ENCODE measurements around the gene CORO6. TPM values are rescaled to one million over a fixed set of nuclear protein-coding genes. Genes with fewer than 3 reads are reported as not detected.
"Not testable (repeated sequence)": the region's sequence is repeated elsewhere in the genome, so short reads cannot be mapped to it uniquely, and the experiment has no call there.

CORO6 gene
- total RNA-seq, 4 donors from 2014 or later = 2.0 to 39.9 (median 6.5) TPM

- 41 to 82% methylated on average over 1 of the region's 1 CpG for WGBS, 2 donors
- TF ChIP-seq POLR2A (IDR thresholded peaks at IDR 0.05) (no peak), CTCF (IDR thresholded peaks at IDR 0.05) (no peak)
- Histone ChIP-seq H3K36me3 (peaks cover 0 to 46% (median 0%) of the 10 kb centered on the region in 3 donors), H3K27ac (peak overlapping the region in 1 of 4 donors; percentile 16), H3K27me3 (no peaks in the 10 kb centered on the region), H3K4me3 (no peak overlapping the region), H3K4me1 (peaks cover 0 to 5% (median 0%) of the 10 kb centered on the region in 3 donors), H3K9me3 (no peaks in the 10 kb centered on the region)
- DNase-seq = no peak
- intact Hi-C loops (cut with DNase I) = no loop called here
Observed at GRCh38 chr17:29653995-29654714, 31.4 kb upstream of the CORO6 start.

GRCh38 chr17:29652976-29653375 is 30.3 kb upstream of the CORO6 start:
- Histone ChIP-seq H3K4me3 (no peak overlapping the region), H3K27me3 (no peaks in the 10 kb centered on the region), H3K27ac (no peak overlapping the region), H3K4me1 (peaks cover 0 to 5% (median 0%) of the 10 kb centered on the region in 3 donors), H3K36me3 (peaks cover 0 to 50% (median 0%) of the 10 kb centered on the region in 3 donors), H3K9me3 (no peaks in the 10 kb centered on the region)
- intact Hi-C loops (cut with DNase I) = no loop called here
- DNase-seq = no peak
- TF ChIP-seq POLR2A (IDR thresholded peaks at IDR 0.05) = no peak

- H3K4me3 ChIP-seq; H3K27ac ChIP-seq; H3K9me3 ChIP-seq; DNase-seq; H3K4me1 ChIP-seq; intact Hi-C loops (cut with DNase I); H3K27me3 ChIP-seq: not testable (repeated sequence)
- peaks cover 0 to 57% (median 0%) of the 10 kb centered on the region in 3 donors for H3K36me3 ChIP-seq
- 89 to 93% methylated on average over 7 of the region's 7 CpGs for WGBS, 2 donors
Observed at GRCh38 chr17:29651913-29652312, 29.2 kb upstream of the CORO6 start.

- Histone ChIP-seq H3K4me3 (no peak overlapping the region), H3K27ac (no peak overlapping the region), H3K27me3 (no peaks in the 10 kb centered on the region), H3K4me1 (peaks cover 0 to 20% (median 11%) of the 10 kb centered on the region in 3 donors), H3K36me3 (peaks cover 0 to 46% (median 0%) of the 10 kb centered on the region in 3 donors), H3K9me3 (no peaks in the 10 kb centered on the region)
- 89 to 93% methylated on average over 4 of the region's 4 CpGs for WGBS, 2 donors
- intact Hi-C loops (cut with DNase I) = no loop called here
- TF ChIP-seq POLR2A (IDR thresholded peaks at IDR 0.05) (no peak), CTCF (IDR thresholded peaks at IDR 0.05) (no peak)
- DNase-seq = no peak
Observed at GRCh38 chr17:29650396-29650795, 27.7 kb upstream of the CORO6 start.

- no peaks in the 10 kb centered on the region for H3K9me3 ChIP-seq
- H3K4me1 ChIP-seq = peaks cover 2 to 31% (median 19%) of the 10 kb centered on the region in 3 donors
- no peaks in the 10 kb centered on the region for H3K27me3 ChIP-seq
- TF ChIP-seq POLR2A (IDR thresholded peaks at IDR 0.05) (no peak), CTCF (IDR thresholded peaks at IDR 0.05) (no peak)
- H3K27ac ChIP-seq = no peak overlapping the region
- intact Hi-C loops (cut with DNase I) = no loop called here
- 97% methylated on average over 5 of the region's 5 CpGs for WGBS, 2 donors
- no peak overlapping the region for H3K4me3 ChIP-seq
- no peak for DNase-seq
- H3K36me3 ChIP-seq = peaks cover 0 to 36% (median 0%) of the 10 kb centered on the region in 3 donors
Observed at GRCh38 chr17:29649359-29649758, 26.6 kb upstream of the CORO6 start.

GRCh38 chr17:29648005-29648404 is 25.3 kb upstream of the CORO6 start:
- H3K9me3 ChIP-seq = no peaks in the 10 kb centered on the region
- peak overlapping the region in 1 of 4 donors; percentile 88 for H3K27ac ChIP-seq
- H3K4me1 ChIP-seq = peaks cover 5 to 39% (median 19%) of the 10 kb centered on the region in 3 donors
- no peaks in the 10 kb centered on the region for H3K27me3 ChIP-seq
- no peak for DNase-seq
- TF ChIP-seq CTCF (IDR thresholded peaks at IDR 0.05) (no peak), POLR2A (IDR thresholded peaks at IDR 0.05) (no peak)
- intact Hi-C loops (cut with DNase I) = no loop called here
- WGBS, 2 donors = 83 to 95% methylated on average over 5 of the region's 5 CpGs
- H3K4me3 ChIP-seq = no peak overlapping the region
- H3K36me3 ChIP-seq = peaks cover 0 to 35% (median 0%) of the 10 kb centered on the region in 3 donors
